Mesendoderm (in vitro differentiated cells): Measurements from ENCODE around the gene SMC3.
A peak's percentile ranks its signal among the peaks of the same experiment; 100 is the strongest.

Source experiments
- DNase-seq: peaks from one replicate; pipeline ENCODE4 v3.0.0; 2013
- H2AK5ac ChIP-seq: 2 replicates; pipeline ENCODE4 v1.6.1; 2013; ENCODE audit warnings: low read length, inconsistent platforms
- H2BK120ac ChIP-seq: 2 replicates; pipeline ENCODE4 v1.6.1; 2013; ENCODE audit warnings: low read depth, mild to moderate bottlenecking, low read length, moderate library complexity, mixed read lengths
- H2BK15ac ChIP-seq: replicated peaks from 2 replicates; pipeline ENCODE4 v1.6.1; 2013; ENCODE audit warnings: low read depth, mild to moderate bottlenecking, moderate library complexity
- H2BK5ac ChIP-seq: 2 replicates; pipeline ENCODE4 v1.6.1; 2013; ENCODE audit warnings: low read length, inconsistent platforms
- H3K18ac ChIP-seq: 2 replicates; pipeline ENCODE4 v1.6.1; 2013; ENCODE audit warnings: mild to moderate bottlenecking, low read length, mixed read lengths
- H3K23ac ChIP-seq: one replicate; pipeline ENCODE4 v1.6.1; 2013; ENCODE audit warnings: low read length
- H3K27ac ChIP-seq: 2 replicates; pipeline ENCODE4 v1.5.1; 2013; ENCODE audit warnings: low read depth, mild to moderate bottlenecking, inconsistent platforms, low read length, moderate library complexity
- H3K27me3 ChIP-seq: 2 replicates; pipeline ENCODE4 v1.6.1; 2013; ENCODE audit warnings: low read length, control low read depth, mild to moderate bottlenecking, inconsistent platforms; ENCODE audit not compliant: insufficient read depth, poor library complexity
- H3K36me3 ChIP-seq: 2 replicates; pipeline ENCODE4 v1.6.1; 2013; ENCODE audit warnings: low read length, inconsistent platforms; ENCODE audit not compliant: control insufficient read depth, insufficient read depth
- H3K4ac ChIP-seq: one replicate; pipeline ENCODE4 v1.6.1; 2013; ENCODE audit warnings: low read depth, mild to moderate bottlenecking, low read length, moderate library complexity
- H3K4me1 ChIP-seq: 2 replicates; pipeline ENCODE4 v1.6.1; 2013; ENCODE audit warnings: low read depth, low read length, inconsistent platforms; ENCODE audit not compliant: control insufficient read depth
- H3K4me2 ChIP-seq: 2 replicates; pipeline ENCODE4 v1.6.1; 2013; ENCODE audit warnings: low read length
- H3K4me3 ChIP-seq: 2 replicates; pipeline ENCODE4 v1.5.1; 2013; ENCODE audit warnings: mild to moderate bottlenecking, low read length
- H3K56ac ChIP-seq: one replicate; pipeline ENCODE4 v1.6.1; 2013; ENCODE audit warnings: low read length
- H3K79me1 ChIP-seq: 2 replicates; pipeline ENCODE4 v1.6.1; 2013; ENCODE audit warnings: low read length, inconsistent platforms
- H3K79me2 ChIP-seq: 2 replicates; pipeline ENCODE4 v1.6.1; 2013; ENCODE audit warnings: mild to moderate bottlenecking, low read length; ENCODE audit not compliant: control insufficient read depth, insufficient read depth
- H3K9ac ChIP-seq: 2 replicates; pipeline ENCODE4 v1.6.1; 2013; ENCODE audit warnings: low read length, inconsistent platforms
- H4K5ac ChIP-seq: one replicate; pipeline ENCODE4 v1.6.1; 2013; ENCODE audit warnings: low read length
- H4K8ac ChIP-seq: one replicate; pipeline ENCODE4 v1.6.1; 2013; ENCODE audit warnings: low read depth, mild to moderate bottlenecking, control low read depth, low read length, moderate library complexity
- WGBS: extraction: QIAGEN DNeasy Blood & Tissue Kit; methylation state at CpG from one replicate; pipeline ENCODE4 v1.1.7; 2013; ENCODE audit warnings: low lambda C conversion rate, missing lambda C conversion rate; ENCODE audit not compliant: insufficient coverage; ENCODE audit errors: extremely low coverage; 5-methylcytosine and 5-hydroxymethylcytosine counted together

SMC3 gene

GRCh38 chr10:110642204-110643034 is 74.9 kb downstream of the SMC3 start:
- no peak overlapping the region for H3K27ac ChIP-seq
- WGBS = 100% methylated on average over 1 of the region's 14 CpGs

GRCh38 chr10:110643035-110643652 is 75.6 kb downstream of the SMC3 start:
- no peak overlapping the region for H4K8ac ChIP-seq
- H3K23ac ChIP-seq = peak overlapping the region; percentile 45
- peak; percentile 78 for DNase-seq
- WGBS = no CpG with 5 or more reads among the region's 40 CpGs
- no peak overlapping the region for H2BK5ac ChIP-seq
- H3K79me2 ChIP-seq = no peaks in the 10 kb centered on the region
- no peak overlapping the region for H3K27ac ChIP-seq
- no peak overlapping the region for H3K18ac ChIP-seq
- H3K4me1 ChIP-seq = peaks cover 10% of the 10 kb centered on the region
- no peak overlapping the region for H3K4ac ChIP-seq
- H4K5ac ChIP-seq = no peak overlapping the region
- no peak overlapping the region for H2BK120ac ChIP-seq
- peak overlapping the region; percentile 11 for H3K4me3 ChIP-seq
- H3K36me3 ChIP-seq = no peaks in the 10 kb centered on the region
- H3K79me1 ChIP-seq = no peaks in the 10 kb centered on the region
- no peak overlapping the region for H2BK15ac ChIP-seq
- peak overlapping the region; percentile 38 for H3K56ac ChIP-seq
- peaks cover 23% of the 10 kb centered on the region for H3K27me3 ChIP-seq
- no peak overlapping the region for H2AK5ac ChIP-seq
- H3K4me2 ChIP-seq = peak overlapping the region; percentile 76
- peak overlapping the region; percentile 5 for H3K9ac ChIP-seq

More at GRCh38 chr10:110642204-110643034, 74.9 kb downstream of the SMC3 start:
- no peaks in the 10 kb centered on the region for H3K36me3 ChIP-seq
- H3K23ac ChIP-seq = no peak overlapping the region
- H3K27me3 ChIP-seq = peaks cover 23% of the 10 kb centered on the region
- H4K5ac ChIP-seq = no peak overlapping the region
- no peak overlapping the region for H3K4me3 ChIP-seq
- H3K79me1 ChIP-seq = no peaks in the 10 kb centered on the region
- H3K18ac ChIP-seq = no peak overlapping the region
- peak; percentile 41 for DNase-seq
- peaks cover 13% of the 10 kb centered on the region for H3K4me1 ChIP-seq
- H3K4ac ChIP-seq = no peak overlapping the region
- no peak overlapping the region for H4K8ac ChIP-seq
- no peaks in the 10 kb centered on the region for H3K79me2 ChIP-seq
- H2AK5ac ChIP-seq = no peak overlapping the region
- no peak overlapping the region for H3K9ac ChIP-seq
- no peak overlapping the region for H3K56ac ChIP-seq
- no peak overlapping the region for H2BK5ac ChIP-seq
- no peak overlapping the region for H2BK120ac ChIP-seq
- peak overlapping the region; percentile 76 for H3K4me2 ChIP-seq
- no peak overlapping the region for H2BK15ac ChIP-seq

GRCh38 chr10:110643653-110644597 is 76.4 kb downstream of the SMC3 start, which contains the start of gene RBM20:
Gene RBM20 (plus strand): TSS chr10:110644336. CDS start chr10:110644455, 119 bp downstream.
- Histone ChIP-seq H3K4me1 (peaks cover 10% of the 10 kb centered on the region), H3K56ac (peak within 1 kb of the TSS; percentile 83), H3K27ac (no peak within 1 kb of the TSS), H2AK5ac (no peak within 1 kb of the TSS), H3K36me3 (no peaks in the 10 kb centered on the region), H3K79me2 (no peaks in the 10 kb centered on the region), H3K4me2 (peak within 1 kb of the TSS; percentile 76), H3K27me3 (peaks cover 23% of the 10 kb centered on the region), H3K23ac (peak within 1 kb of the TSS; percentile 45), H3K18ac (peak within 1 kb of the TSS; percentile 65), H4K5ac (no peak within 1 kb of the TSS), H2BK5ac (no peak within 1 kb of the TSS), H3K4ac (no peak within 1 kb of the TSS), H3K9ac (peak within 1 kb of the TSS; percentile 68), H2BK15ac (no peak within 1 kb of the TSS), H2BK120ac (no peak within 1 kb of the TSS), H3K79me1 (no peaks in the 10 kb centered on the region), H4K8ac (no peak within 1 kb of the TSS), H3K4me3 (peak within 1 kb of the TSS; percentile 47)
- no peak for DNase-seq
- WGBS = no CpG with 5 or more reads among the region's 106 CpGs

GRCh38 chr10:110644598-110645462 is 77.3 kb downstream of the SMC3 start:
- peak overlapping the region; percentile 83 for H3K56ac ChIP-seq
- no peaks in the 10 kb centered on the region for H3K79me1 ChIP-seq
- H3K9ac ChIP-seq = peak overlapping the region; percentile 50
- H3K18ac ChIP-seq = peak overlapping the region; percentile 65
- no peak overlapping the region for H3K27ac ChIP-seq
- peaks cover 23% of the 10 kb centered on the region for H3K27me3 ChIP-seq
- no peak overlapping the region for H3K23ac ChIP-seq
- no peak overlapping the region for H2BK5ac ChIP-seq
- H3K36me3 ChIP-seq = no peaks in the 10 kb centered on the region
- H3K4me1 ChIP-seq = peaks cover 10% of the 10 kb centered on the region
- H2BK120ac ChIP-seq = no peak overlapping the region
- H2AK5ac ChIP-seq = no peak overlapping the region
- peak; percentile 21 for DNase-seq
- no peak overlapping the region for H4K5ac ChIP-seq
- no peak overlapping the region for H4K8ac ChIP-seq
- peak overlapping the region; percentile 69 for H3K4me2 ChIP-seq
- no CpG with 5 or more reads among the region's 31 CpGs for WGBS
- peak overlapping the region; percentile 37 for H2BK15ac ChIP-seq
- no peaks in the 10 kb centered on the region for H3K79me2 ChIP-seq
- H3K4me3 ChIP-seq = peak overlapping the region; percentile 31
- H3K4ac ChIP-seq = no peak overlapping the region
